BLaER1 treated with 17β-estradiol and CSF1 and Interleukin-3, amounts not matched to agents 10 nM and 100 nM (cell line): ENCODE results near the gene CLEC12A.

Experiments
- H3K27ac ChIP-seq, 11 experiments: shearing (Covaris generic); formaldehyde crosslinking; 2 replicates each; pipeline ENCODE4 v1.8.1; 2022
- H3K27me3 ChIP-seq, 11 experiments: shearing (Covaris generic); formaldehyde crosslinking; 2 replicates each; pipeline ENCODE4 v1.8.1; 2022
- H3K36me3 ChIP-seq, 11 experiments: shearing (Covaris generic); formaldehyde crosslinking; 2 replicates each; pipeline ENCODE4 v1.8.1; 2022
- H3K4me1 ChIP-seq, 10 experiments: shearing (Covaris generic); formaldehyde crosslinking; 2 replicates each; pipeline ENCODE4 v1.8.1; 2022
- H3K4me2 ChIP-seq, 11 experiments: shearing (Covaris generic); formaldehyde crosslinking; 2 replicates each; pipeline ENCODE4 v1.8.1; 2022
- H3K4me3 ChIP-seq, 10 experiments: shearing (Covaris generic); formaldehyde crosslinking; 2 replicates each; pipeline ENCODE4 v1.8.1; 2022
- H3K9ac ChIP-seq, 11 experiments: shearing (Covaris generic); formaldehyde crosslinking; 2 replicates each; pipeline ENCODE4 v1.8.1; 2022
- H3K9me3 ChIP-seq, 11 experiments: shearing (Covaris generic); formaldehyde crosslinking; replicated peaks in 1 of 11; 2 replicates each; pipeline ENCODE4 v1.8.1; 2022
- H4K20me1 ChIP-seq, 11 experiments: shearing (Covaris generic); formaldehyde crosslinking; 2 replicates each; pipeline ENCODE4 v1.8.1; 2022
- Cebpa-rat ChIP-seq, 11 experiments: shearing (Covaris generic); IDR thresholded peaks; 2 replicates each; pipeline ENCODE4 v1.8.1; 2022

The CLEC12A gene

DNA sequence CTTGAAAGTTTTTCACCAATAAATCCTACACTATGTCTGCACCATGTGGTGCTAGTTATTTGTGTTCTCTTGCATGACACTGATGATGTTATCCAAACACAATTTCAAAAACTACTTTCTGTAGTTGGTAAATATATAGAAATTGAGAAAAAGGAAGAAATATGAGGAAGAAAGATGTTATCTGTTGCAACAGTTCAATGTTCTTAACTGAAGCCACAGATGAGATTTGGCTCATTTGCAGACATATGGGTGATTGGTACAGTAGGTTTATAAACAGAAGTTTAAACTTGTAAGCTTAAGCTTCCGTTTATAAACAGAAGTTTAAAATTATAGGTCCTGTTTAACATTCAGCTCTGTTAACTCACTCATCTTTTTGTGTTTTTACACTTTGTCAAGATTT is at the start of gene CLEC12A:
Gene CLEC12A (plus strand): TSS at position 229 of the 400 bp plus-strand sequence. CDS start 188 bp downstream, outside the sequence.
- peak within 1 kb of the TSS in 5 of 11 experiments; percentile 63 to 75 (median 65); a peak in 9 of 22 replicates for H3K27ac ChIP-seq
- H3K36me3 ChIP-seq, result peaks cover 0 to 39% (median 0%) of the 10 kb centered on the region in 11 experiments; a peak in 6 of 22 replicates
- H4K20me1 ChIP-seq, result no peaks in the 10 kb centered on the region
- H3K9ac ChIP-seq, result peak within 1 kb of the TSS in 4 of 11 experiments; percentile 49 to 75 (median 64); a peak in 6 of 22 replicates
- peaks cover 0 to 66% (median 0%) of the 10 kb centered on the region in 10 experiments; a peak in 8 of 20 replicates for H3K4me1 ChIP-seq
- TF ChIP-seq Cebpa-rat (IDR thresholded peaks at IDR 0.05), result no peak
- H3K4me2 ChIP-seq, result peak within 1 kb of the TSS in 4 of 11 experiments; percentile 46 to 84 (median 66); a peak in 8 of 22 replicates
- H3K27me3 ChIP-seq, result no peaks in the 10 kb centered on the region
- H3K4me3 ChIP-seq, result peak within 1 kb of the TSS in 4 of 10 experiments; percentile 28 to 57 (median 52); a peak in 7 of 20 replicates
- H3K9me3 ChIP-seq, result peaks cover 12 to 38% (median 16%) of the 10 kb centered on the region in 11 experiments

- no peak overlapping the region for H3K27ac ChIP-seq
- H3K36me3 ChIP-seq, result no peaks in the 10 kb centered on the region
- no peak overlapping the region for H3K4me2 ChIP-seq
- H3K9me3 ChIP-seq, result peaks cover 0 to 19% (median 11%) of the 10 kb centered on the region in 11 experiments; a peak in 15 of 22 replicates
- H4K20me1 ChIP-seq, result no peaks in the 10 kb centered on the region
- no peaks in the 10 kb centered on the region for H3K27me3 ChIP-seq
- TF ChIP-seq Cebpa-rat (IDR thresholded peaks at IDR 0.05), result no peak
- H3K4me1 ChIP-seq, result peaks cover 0 to under 1% (median 0%) of the 10 kb centered on the region in 10 experiments; a peak in 3 of 20 replicates
- no peak overlapping the region for H3K4me3 ChIP-seq
- no peak overlapping the region for H3K9ac ChIP-seq
Observed at GRCh38 chr12:9922429-9922828, 48.8 kb upstream of the CLEC12A start.

GRCh38 chr12:9925705-9926393 is 45.4 kb upstream of the CLEC12A start:
- Histone ChIP-seq H3K4me1 (peaks cover 0 to 12% (median 0%) of the 10 kb centered on the region in 10 experiments; a peak in 6 of 20 replicates), H3K9ac (no peak overlapping the region), H3K27ac (no peak overlapping the region), H3K27me3 (no peaks in the 10 kb centered on the region), H3K4me3 (no peak overlapping the region), H3K36me3 (no peaks in the 10 kb centered on the region), H4K20me1 (no peaks in the 10 kb centered on the region), H3K9me3 (no peaks in the 10 kb centered on the region), H3K4me2 (peak overlapping the region in 2 of 11 experiments; percentile 34 to 61; a peak in 2 of 22 replicates)
- no peak for TF ChIP-seq Cebpa-rat (IDR thresholded peaks at IDR 0.05)

DNA sequence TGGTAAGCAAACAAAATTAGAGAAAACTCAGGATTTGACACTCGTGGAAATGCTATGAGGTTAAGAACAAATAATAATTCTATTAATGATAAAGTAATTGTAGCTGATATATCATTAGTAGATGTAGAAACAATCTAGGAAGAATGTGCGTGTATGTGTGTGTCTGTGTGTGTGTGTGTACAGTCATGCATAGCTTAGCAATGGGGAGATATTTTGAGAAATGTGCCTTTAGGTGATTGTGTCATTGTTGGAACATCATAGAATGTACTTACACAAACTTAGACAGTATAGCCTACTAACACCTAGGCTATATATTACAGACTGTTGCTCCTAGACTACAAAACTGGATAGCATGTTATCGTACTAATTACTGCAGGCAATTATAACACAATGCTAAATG is 44.3 kb upstream of the CLEC12A start:
- Histone ChIP-seq H3K4me2 (no peak overlapping the region), H3K36me3 (no peaks in the 10 kb centered on the region), H3K27me3 (no peaks in the 10 kb centered on the region), H3K27ac (no peak overlapping the region), H4K20me1 (no peaks in the 10 kb centered on the region), H3K9ac (no peak overlapping the region), H3K4me1 (peaks cover 0 to 12% (median 0%) of the 10 kb centered on the region in 10 experiments; a peak in 6 of 20 replicates), H3K9me3 (no peaks in the 10 kb centered on the region), H3K4me3 (no peak overlapping the region)
- no peak for TF ChIP-seq Cebpa-rat (IDR thresholded peaks at IDR 0.05)

DNA sequence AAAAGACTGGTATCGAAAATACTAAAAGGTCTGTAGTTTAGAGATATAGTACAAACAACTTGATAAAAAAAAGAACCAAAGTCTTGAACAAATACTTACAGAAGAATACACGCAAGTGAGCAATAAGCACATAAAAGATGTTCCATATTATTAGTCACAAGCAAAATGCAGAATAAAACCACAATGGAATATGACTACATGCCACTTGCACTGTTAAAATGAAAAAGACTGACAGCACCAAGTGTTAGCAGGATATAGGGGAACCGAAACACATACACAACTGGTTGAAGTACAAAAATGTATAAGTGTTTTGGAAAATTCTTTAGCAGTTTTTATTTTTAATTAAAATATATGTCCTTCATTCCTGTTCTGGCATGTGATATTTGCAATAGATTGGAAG is 42.6 kb upstream of the CLEC12A start:
- Histone ChIP-seq H3K4me3 (no peak overlapping the region), H3K27me3 (no peaks in the 10 kb centered on the region), H3K4me1 (peaks cover 0 to 12% (median 0%) of the 10 kb centered on the region in 10 experiments; a peak in 6 of 20 replicates), H4K20me1 (no peaks in the 10 kb centered on the region), H3K4me2 (no peak overlapping the region), H3K9ac (no peak overlapping the region), H3K9me3 (no peaks in the 10 kb centered on the region), H3K27ac (no peak overlapping the region), H3K36me3 (no peaks in the 10 kb centered on the region)
- TF ChIP-seq Cebpa-rat (IDR thresholded peaks at IDR 0.05), result no peak

DNA sequence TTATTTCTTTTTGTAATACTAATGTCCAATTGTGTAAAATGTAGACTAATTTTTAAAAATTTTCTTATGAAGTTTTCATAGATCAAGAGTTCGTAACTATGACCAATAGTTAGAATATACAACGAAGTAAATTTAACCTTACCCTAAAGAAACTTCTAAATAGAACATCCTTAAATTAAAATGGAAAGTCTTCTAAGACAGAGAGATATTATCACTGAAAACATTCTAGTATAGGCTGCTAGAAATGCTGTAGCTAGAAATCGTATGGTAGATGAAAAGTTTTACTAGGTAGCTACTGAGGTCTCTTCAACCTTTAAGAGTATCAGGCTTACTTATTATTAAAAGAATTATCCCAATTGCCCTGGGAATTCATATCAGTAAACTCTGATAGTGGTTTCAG is 40.0 kb upstream of the CLEC12A start:
- no peaks in the 10 kb centered on the region for H3K27me3 ChIP-seq
- no peaks in the 10 kb centered on the region for H4K20me1 ChIP-seq
- no peak overlapping the region for H3K9ac ChIP-seq
- no peak for TF ChIP-seq Cebpa-rat (IDR thresholded peaks at IDR 0.05)
- H3K27ac ChIP-seq, result no peak overlapping the region
- H3K36me3 ChIP-seq, result no peaks in the 10 kb centered on the region
- no peak overlapping the region for H3K4me2 ChIP-seq
- no peaks in the 10 kb centered on the region for H3K9me3 ChIP-seq
- peaks cover 0 to 12% (median 0%) of the 10 kb centered on the region in 10 experiments; a peak in 6 of 20 replicates for H3K4me1 ChIP-seq
- H3K4me3 ChIP-seq, result no peak overlapping the region

DNA sequence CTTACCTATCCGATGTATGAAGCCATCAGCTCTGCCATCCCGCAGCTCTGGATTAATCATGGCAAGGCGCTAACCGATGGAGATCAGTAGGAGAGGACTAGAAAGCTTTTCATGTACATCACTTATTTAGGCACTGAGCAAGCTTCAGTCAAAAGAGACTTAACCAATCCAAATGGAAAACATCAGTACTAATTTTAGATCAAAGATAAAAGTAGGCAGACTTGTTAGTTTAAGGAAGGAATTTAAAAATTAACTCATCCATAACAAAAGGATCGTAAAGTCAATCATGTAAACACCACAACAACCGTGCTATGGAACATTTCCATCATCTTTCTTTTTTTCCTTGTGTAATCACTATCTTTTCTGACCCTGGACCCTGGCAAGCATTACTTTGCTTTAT is 38.9 kb upstream of the CLEC12A start, which contains the start of gene CLEC2A:
Gene CLEC2A (minus strand): TSS at position 101 of the 400 bp plus-strand sequence. CDS start 41 bp downstream, at position 60.
- H3K36me3 ChIP-seq, result no peaks in the 10 kb centered on the region
- H3K4me2 ChIP-seq, result no peak within 1 kb of the TSS
- H3K9me3 ChIP-seq, result peaks cover 0 to 3% (median 0%) of the 10 kb centered on the region in 11 experiments; a peak in 1 of 22 replicates
- no peak within 1 kb of the TSS for H3K27ac ChIP-seq
- peaks cover 0 to 18% (median 0%) of the 10 kb centered on the region in 10 experiments; a peak in 9 of 20 replicates for H3K4me1 ChIP-seq
- TF ChIP-seq Cebpa-rat (IDR thresholded peaks at IDR 0.05), result no peak
- H3K4me3 ChIP-seq, result no peak within 1 kb of the TSS
- H3K9ac ChIP-seq, result no peak within 1 kb of the TSS
- H3K27me3 ChIP-seq, result no peaks in the 10 kb centered on the region
- no peaks in the 10 kb centered on the region for H4K20me1 ChIP-seq

DNA sequence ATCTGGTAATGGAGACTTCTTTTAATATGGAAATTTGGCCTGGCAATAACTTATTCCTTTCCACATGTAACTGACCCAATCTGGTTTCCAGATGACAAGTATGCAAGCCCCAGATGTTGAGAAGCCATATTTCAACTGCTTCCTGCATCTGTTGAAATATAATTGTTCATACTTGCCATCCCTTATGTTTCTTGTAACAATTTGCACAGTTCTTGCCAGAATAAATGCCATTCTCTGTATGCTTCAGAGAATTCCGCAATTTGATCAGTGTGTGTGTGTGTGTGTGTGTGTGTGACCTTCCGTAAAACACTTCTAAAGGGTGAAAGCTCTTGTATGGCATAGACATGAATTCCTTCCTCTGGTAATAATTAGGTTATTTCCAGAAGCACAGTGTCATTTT is 37.3 kb upstream of the CLEC12A start:
- no peaks in the 10 kb centered on the region for H4K20me1 ChIP-seq
- no peak overlapping the region for H3K9ac ChIP-seq
- no peaks in the 10 kb centered on the region for H3K36me3 ChIP-seq
- no peaks in the 10 kb centered on the region for H3K27me3 ChIP-seq
- H3K4me2 ChIP-seq, result no peak overlapping the region
- no peak overlapping the region for H3K27ac ChIP-seq
- H3K4me3 ChIP-seq, result no peak overlapping the region
- H3K4me1 ChIP-seq, result peaks cover 0 to 7% (median 0%) of the 10 kb centered on the region in 10 experiments; a peak in 3 of 20 replicates
- peaks cover 0 to 3% (median 0%) of the 10 kb centered on the region in 11 experiments; a peak in 1 of 22 replicates for H3K9me3 ChIP-seq
- no peak for TF ChIP-seq Cebpa-rat (IDR thresholded peaks at IDR 0.05)

- H3K4me3 ChIP-seq, result no peak overlapping the region
- H3K27me3 ChIP-seq, result no peaks in the 10 kb centered on the region
- peaks cover 0 to 3% (median 0%) of the 10 kb centered on the region in 11 experiments; a peak in 1 of 22 replicates for H3K9me3 ChIP-seq
- H3K27ac ChIP-seq, result no peak overlapping the region
- no peaks in the 10 kb centered on the region for H4K20me1 ChIP-seq
- no peaks in the 10 kb centered on the region for H3K36me3 ChIP-seq
- H3K4me1 ChIP-seq, result peaks cover 0 to 7% (median 0%) of the 10 kb centered on the region in 10 experiments; a peak in 3 of 20 replicates
- H3K9ac ChIP-seq, result no peak overlapping the region
- TF ChIP-seq Cebpa-rat (IDR thresholded peaks at IDR 0.05), result no peak
- H3K4me2 ChIP-seq, result no peak overlapping the region
Observed at GRCh38 chr12:9935026-9935425, 36.2 kb upstream of the CLEC12A start.
